Osteocyte (in vitro differentiated cells): ENCODE measurements around the gene PLXDC2. TPM values are rescaled to one million over a fixed set of nuclear protein-coding genes. Genes with fewer than 3 reads are reported as not detected.
"Not testable (repeated sequence)": the region's sequence is repeated elsewhere in the genome, so short reads cannot be mapped to it uniquely, and the experiment has no call there.

Source experiments
- DNase-seq: peaks from one replicate; pipeline ENCODE4 v3.0.0; 2021; ENCODE audit warnings: mixed read lengths; ENCODE audit not compliant: unreplicated experiment; ENCODE audit errors: extremely low spot score
- H3K27ac Mint-ChIP-seq: one replicate; pipeline ENCODE4 v1.8.0; 2021; ENCODE audit warnings: mild to moderate bottlenecking, mixed read lengths; ENCODE audit not compliant: unreplicated experiment
- H3K27me3 Mint-ChIP-seq: one replicate; pipeline ENCODE4 v1.8.0; 2021; ENCODE audit warnings: mixed read lengths; ENCODE audit not compliant: unreplicated experiment
- H3K36me3 Mint-ChIP-seq: one replicate; pipeline ENCODE4 v1.8.0; 2021; ENCODE audit warnings: mixed read lengths; ENCODE audit not compliant: unreplicated experiment
- H3K4me1 Mint-ChIP-seq: one replicate; pipeline ENCODE4 v1.8.0; 2021; ENCODE audit warnings: mixed read lengths; ENCODE audit not compliant: unreplicated experiment
- H3K4me3 Mint-ChIP-seq: one replicate; pipeline ENCODE4 v1.8.0; 2021; ENCODE audit warnings: mild to moderate bottlenecking, moderate library complexity, mixed read lengths; ENCODE audit not compliant: unreplicated experiment
- H3K9me3 Mint-ChIP-seq: one replicate; pipeline ENCODE4 v1.8.0; 2021; ENCODE audit warnings: mixed read lengths; ENCODE audit not compliant: unreplicated experiment
- total RNA-seq: library from RNA; stranded (reverse); gene quantifications from 2 replicates; pipeline ENCODE4 v1.2.1, GENCODE V29; 2021
- TF ChIP-seq, protein P1 (sequence below): fragments of 200-600 bp; sonication (generic); IDR thresholded peaks from 2 replicates; pipeline ENCODE4 v1.5.0; 2021; ENCODE audit warnings: antibody characterized with exemption, mild to moderate bottlenecking, moderate library complexity

Gene PLXDC2
- total RNA-seq, 1 donor from 2014 or later, result 33.2 TPM

DNA sequence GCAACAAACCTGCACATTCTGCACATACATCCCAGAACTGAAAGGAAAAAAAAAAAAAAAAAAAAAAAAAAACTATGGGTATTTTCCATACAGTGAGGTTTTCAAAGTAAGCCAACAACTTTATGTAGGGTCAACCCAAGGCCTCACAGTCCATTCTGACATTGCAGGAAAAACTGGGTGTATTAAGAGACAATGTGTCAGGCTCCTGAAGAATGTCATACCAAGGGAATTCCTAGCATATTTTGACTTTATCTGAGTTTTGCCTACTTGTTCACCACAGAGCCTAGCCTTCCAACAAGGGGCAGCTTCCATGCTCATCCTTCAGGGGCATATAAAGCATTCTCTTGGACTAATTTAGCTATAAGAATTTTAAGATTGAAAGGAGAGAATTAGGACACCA, 368.9 kb downstream of the PLXDC2 start:
- Mint-ChIP-seq H3K4me3 (no peak overlapping the region), H3K27ac (no peak overlapping the region), H3K9me3 (peaks cover 4% of the 10 kb centered on the region), H3K4me1 (peaks cover 2% of the 10 kb centered on the region), H3K36me3 (peaks cover 2% of the 10 kb centered on the region), H3K27me3 (no peaks in the 10 kb centered on the region)
- TF ChIP-seq, protein P1, sequence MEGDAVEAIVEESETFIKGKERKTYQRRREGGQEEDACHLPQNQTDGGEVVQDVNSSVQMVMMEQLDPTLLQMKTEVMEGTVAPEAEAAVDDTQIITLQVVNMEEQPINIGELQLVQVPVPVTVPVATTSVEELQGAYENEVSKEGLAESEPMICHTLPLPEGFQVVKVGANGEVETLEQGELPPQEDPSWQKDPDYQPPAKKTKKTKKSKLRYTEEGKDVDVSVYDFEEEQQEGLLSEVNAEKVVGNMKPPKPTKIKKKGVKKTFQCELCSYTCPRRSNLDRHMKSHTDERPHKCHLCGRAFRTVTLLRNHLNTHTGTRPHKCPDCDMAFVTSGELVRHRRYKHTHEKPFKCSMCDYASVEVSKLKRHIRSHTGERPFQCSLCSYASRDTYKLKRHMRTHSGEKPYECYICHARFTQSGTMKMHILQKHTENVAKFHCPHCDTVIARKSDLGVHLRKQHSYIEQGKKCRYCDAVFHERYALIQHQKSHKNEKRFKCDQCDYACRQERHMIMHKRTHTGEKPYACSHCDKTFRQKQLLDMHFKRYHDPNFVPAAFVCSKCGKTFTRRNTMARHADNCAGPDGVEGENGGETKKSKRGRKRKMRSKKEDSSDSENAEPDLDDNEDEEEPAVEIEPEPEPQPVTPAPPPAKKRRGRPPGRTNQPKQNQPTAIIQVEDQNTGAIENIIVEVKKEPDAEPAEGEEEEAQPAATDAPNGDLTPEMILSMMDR, result no peak
- no peak for DNase-seq

DNA sequence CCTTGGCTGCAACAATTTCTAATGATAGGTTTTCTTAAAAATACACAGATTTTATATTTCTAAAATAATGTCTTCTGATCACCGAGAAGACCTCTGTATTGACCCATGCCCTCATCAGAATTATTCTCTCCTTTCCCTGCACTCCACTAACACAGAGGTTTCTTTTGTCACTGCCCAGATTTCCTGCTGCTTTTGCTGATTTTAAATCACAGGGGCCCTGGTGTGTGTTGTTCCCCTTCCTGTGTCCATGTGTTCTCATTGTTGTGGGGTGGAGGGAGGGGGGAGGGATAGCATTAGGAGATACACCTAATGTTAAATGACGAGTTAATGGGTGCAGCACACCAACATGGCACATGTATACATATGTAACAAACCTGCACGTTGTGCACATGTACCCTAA, 375.2 kb downstream of the PLXDC2 start:
- not testable (repeated sequence) for H3K4me1 Mint-ChIP-seq, H3K36me3 Mint-ChIP-seq, H3K27me3 Mint-ChIP-seq, H3K9me3 Mint-ChIP-seq, H3K27ac Mint-ChIP-seq, DNase-seq, H3K4me3 Mint-ChIP-seq

DNA sequence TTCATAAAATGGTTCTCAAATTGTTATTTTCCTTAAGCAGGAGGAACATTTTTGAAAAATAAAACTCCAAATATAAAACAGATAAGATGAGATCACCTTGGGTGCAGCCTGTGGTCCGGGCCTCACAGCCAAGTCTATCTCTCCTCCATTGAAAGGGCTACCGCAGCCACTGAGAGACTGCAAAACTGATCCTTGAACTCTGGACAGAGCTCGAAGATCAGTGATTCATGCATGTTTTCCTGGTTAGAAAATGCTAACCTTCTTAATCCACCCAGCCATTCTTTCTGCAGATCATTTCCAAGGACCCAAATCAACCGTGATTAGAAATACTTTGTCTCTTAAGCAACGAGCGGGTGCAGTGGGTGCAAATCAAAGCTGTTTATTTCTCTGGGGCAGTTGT, 378.8 kb downstream of the PLXDC2 start:
- H3K4me3 Mint-ChIP-seq, result no peak overlapping the region
- H3K27ac Mint-ChIP-seq, result no peak overlapping the region
- no peaks in the 10 kb centered on the region for H3K4me1 Mint-ChIP-seq

DNA sequence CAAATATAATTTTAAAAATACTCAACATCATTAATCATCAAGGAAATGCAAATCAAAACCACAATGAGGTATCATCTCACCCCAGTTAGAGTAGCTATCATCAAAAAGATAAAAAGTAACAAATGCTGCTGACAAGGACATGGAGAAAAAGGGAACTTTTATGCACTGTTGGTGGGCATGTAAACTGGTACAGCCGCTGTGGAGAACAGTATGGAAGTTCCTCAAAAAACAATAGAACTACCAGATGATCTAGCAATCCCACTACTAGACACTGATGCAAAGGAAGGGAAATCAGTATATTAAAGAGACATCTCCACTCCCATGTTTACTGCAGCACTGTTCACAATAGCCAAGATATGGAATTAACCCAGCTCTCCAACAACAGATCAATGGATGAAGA, 384.5 kb downstream of the PLXDC2 start:
- H3K27me3 Mint-ChIP-seq, result no peaks in the 10 kb centered on the region
- peaks cover 5% of the 10 kb centered on the region for H3K36me3 Mint-ChIP-seq
- DNase-seq, result no peak
- no peak overlapping the region for H3K27ac Mint-ChIP-seq
- H3K4me1 Mint-ChIP-seq, result no peaks in the 10 kb centered on the region
- TF ChIP-seq, protein P1, result no peak
- no peaks in the 10 kb centered on the region for H3K9me3 Mint-ChIP-seq
- H3K4me3 Mint-ChIP-seq, result no peak overlapping the region

More for the DNA sequence above, 378.8 kb downstream of the PLXDC2 start:
- Mint-ChIP-seq H3K36me3 (peaks cover 5% of the 10 kb centered on the region), H3K9me3 (no peaks in the 10 kb centered on the region), H3K27me3 (no peaks in the 10 kb centered on the region)
- TF ChIP-seq, protein P1, result no peak
- DNase-seq, result no peak

DNA sequence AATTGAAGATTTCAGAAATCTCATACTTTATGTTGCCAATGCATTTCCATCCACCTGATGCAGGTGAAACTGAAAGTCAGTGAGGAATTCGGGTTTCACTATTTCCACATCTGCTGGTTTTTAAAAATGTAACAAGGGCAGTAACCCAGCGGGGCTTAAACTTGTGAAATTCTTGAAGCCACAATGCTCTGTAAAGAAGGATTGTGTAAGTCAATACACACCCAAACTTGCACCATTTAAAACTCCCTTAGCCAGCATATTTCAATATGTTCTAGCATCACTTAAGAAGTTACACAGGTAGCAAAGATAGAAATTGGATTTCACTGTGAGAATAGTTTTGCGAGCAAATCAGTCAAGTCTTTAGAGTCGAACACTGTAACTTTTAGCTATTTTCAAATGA, 386.1 kb downstream of the PLXDC2 start:
- no peak for DNase-seq
- no peak overlapping the region for H3K27ac Mint-ChIP-seq
- TF ChIP-seq, protein P1, result no peak
- H3K9me3 Mint-ChIP-seq, result no peaks in the 10 kb centered on the region
- H3K4me3 Mint-ChIP-seq, result no peak overlapping the region
- no peaks in the 10 kb centered on the region for H3K27me3 Mint-ChIP-seq
- H3K4me1 Mint-ChIP-seq, result no peaks in the 10 kb centered on the region
- H3K36me3 Mint-ChIP-seq, result peaks cover 5% of the 10 kb centered on the region

DNA sequence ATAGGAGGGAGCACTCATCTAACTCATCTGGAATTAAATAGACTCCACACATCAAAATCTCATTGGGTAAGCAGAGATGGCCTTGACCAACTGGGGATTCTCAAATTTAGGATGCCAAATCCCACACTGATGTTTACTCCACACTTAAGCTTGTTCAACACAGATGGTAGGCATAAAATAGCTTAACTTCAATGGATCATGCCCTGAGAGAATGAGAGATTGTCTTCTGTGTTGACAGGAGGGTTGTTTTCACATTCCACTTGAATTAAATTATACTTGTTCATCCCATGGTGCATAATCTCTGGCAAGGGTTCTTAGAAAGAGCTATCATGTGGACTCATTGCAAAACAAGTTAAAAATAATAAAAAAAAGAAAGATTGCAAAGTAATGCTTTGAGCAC, 391.4 kb downstream of the PLXDC2 start:
- Mint-ChIP-seq H3K27ac (no peak overlapping the region), H3K27me3 (no peaks in the 10 kb centered on the region), H3K4me3 (no peak overlapping the region), H3K9me3 (peaks cover 4% of the 10 kb centered on the region), H3K36me3 (no peaks in the 10 kb centered on the region), H3K4me1 (no peaks in the 10 kb centered on the region)
- TF ChIP-seq, protein P1, result no peak
- DNase-seq, result no peak

DNA sequence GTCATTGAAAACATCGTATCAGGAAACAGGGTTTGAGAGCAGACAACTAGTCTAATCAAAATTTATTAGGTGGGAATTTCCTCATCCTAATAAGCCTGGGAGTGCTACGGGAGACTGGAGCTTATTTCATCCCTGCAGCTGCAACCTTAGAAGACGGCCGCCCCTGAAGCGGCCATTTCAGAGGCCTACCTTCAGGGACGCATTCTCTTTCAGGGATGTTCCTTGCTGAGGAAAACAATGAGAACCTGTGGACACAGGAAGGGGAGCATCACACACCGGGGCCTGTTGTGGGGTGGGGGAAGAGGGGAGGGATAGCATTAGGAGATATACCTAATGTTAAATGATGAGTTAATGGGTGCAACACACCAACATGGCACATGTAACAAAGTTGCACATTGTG, 392.9 kb downstream of the PLXDC2 start:
- not testable (repeated sequence) for H3K27me3 Mint-ChIP-seq, DNase-seq, H3K4me1 Mint-ChIP-seq, H3K27ac Mint-ChIP-seq, H3K36me3 Mint-ChIP-seq, H3K4me3 Mint-ChIP-seq, H3K9me3 Mint-ChIP-seq
